ENCODE data around the gene NAB1. TPM values are rescaled to one million over a fixed set of nuclear protein-coding genes. Genes with fewer than 3 reads are reported as not detected.

NAB1 gene
- total RNA-seq, 4 donors from 2014 or later, result 4.9 to 11.0 (median 9.2) TPM

DNA sequence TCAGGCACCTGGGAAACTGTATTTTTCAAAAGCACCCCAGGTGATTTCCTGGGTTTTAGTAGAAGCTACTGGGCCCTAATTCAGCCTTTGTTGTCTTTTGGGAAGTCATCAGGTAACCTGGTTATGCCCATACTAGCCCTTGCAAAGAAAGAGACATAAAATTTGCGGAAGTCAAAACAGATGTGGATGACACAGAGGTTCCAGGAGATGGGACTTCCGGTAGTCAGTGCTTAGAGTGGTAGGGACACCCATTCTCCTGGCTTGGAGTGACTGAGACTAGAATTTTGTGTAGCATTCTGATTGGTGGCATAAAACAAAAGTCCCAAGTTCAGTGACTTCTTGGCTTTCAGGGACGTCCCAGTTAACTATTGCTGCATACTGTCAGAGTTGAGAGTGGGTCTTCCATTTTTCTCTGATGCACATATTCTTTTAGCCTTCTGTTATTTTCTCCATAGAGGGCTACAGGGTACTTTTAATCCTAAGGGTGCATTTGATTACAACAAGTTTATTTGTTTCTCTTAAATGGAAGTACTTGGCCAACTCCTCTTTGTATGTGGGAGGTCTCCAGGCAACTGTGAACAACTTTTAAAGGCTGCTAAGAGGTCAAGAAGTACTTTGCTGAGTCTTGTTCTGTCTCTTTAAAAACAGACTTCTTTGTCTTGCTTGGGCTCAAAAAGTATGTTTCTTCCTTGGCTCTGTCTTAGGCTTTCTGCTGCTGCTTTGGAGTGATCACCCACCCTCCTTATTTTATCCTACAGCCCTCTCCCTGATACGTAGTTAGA lies 8.8 kb downstream of the NAB1 start:
- intact Hi-C loops (cut with DNase I; ENCODE audit: low total_unique reads), result loop anchor here (10.0 kb wide), 1 partner anchor 357 kb away; the partner anchor contains the start of gene STAT1
- ATAC-seq (no peak), DNase-seq (no peak)
- peaks cover 0 to 7% of the 10 kb centered on the region in 2 donors for H3K36me3 ChIP-seq
- in situ Hi-C loops (cut with MboI; ENCODE audit: low sequenced_read_pairs in 4 of 4), result no loop called here
- TF ChIP-seq, protein P1, sequence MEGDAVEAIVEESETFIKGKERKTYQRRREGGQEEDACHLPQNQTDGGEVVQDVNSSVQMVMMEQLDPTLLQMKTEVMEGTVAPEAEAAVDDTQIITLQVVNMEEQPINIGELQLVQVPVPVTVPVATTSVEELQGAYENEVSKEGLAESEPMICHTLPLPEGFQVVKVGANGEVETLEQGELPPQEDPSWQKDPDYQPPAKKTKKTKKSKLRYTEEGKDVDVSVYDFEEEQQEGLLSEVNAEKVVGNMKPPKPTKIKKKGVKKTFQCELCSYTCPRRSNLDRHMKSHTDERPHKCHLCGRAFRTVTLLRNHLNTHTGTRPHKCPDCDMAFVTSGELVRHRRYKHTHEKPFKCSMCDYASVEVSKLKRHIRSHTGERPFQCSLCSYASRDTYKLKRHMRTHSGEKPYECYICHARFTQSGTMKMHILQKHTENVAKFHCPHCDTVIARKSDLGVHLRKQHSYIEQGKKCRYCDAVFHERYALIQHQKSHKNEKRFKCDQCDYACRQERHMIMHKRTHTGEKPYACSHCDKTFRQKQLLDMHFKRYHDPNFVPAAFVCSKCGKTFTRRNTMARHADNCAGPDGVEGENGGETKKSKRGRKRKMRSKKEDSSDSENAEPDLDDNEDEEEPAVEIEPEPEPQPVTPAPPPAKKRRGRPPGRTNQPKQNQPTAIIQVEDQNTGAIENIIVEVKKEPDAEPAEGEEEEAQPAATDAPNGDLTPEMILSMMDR (IDR thresholded peaks at IDR 0.05 in 4 of 5, conservative IDR thresholded peaks at IDR 0.05 in 1 of 5), result no peak
- no peak for TF ChIP-seq POLR2A (IDR thresholded peaks at IDR 0.05)
- H3K4me3 ChIP-seq, result no peak overlapping the region
- no peaks in the 10 kb centered on the region for H3K9me3 ChIP-seq
- no peaks in the 10 kb centered on the region for H3K27me3 ChIP-seq
- no peak overlapping the region for H3K27ac ChIP-seq
- peaks cover 19 to 25% of the 10 kb centered on the region in 2 donors for H3K4me1 ChIP-seq

DNA sequence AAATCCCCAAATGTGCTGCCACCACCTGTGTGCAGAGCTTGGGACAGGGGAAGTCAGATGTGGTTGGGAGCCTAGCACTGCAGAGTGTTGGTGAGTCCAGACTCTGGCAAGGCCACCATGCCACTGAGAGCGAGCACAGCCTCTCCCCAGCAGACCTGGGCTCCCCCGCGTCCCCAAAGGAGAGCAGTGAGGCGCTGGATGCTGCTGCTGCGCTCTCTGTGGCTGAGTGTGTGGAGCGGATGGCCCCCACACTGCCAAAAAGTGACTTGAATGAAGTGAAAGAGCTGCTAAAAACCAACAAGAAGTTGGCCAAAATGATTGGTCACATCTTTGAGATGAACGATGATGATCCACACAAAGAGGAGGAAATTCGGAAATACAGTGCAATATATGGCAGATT lies 10.7 kb downstream of the NAB1 start:
- DNase-seq, result no peak
- no peak for TF ChIP-seq POLR2A (IDR thresholded peaks at IDR 0.05)
- TF ChIP-seq, protein P1 (IDR thresholded peaks at IDR 0.05 in 4 of 5, conservative IDR thresholded peaks at IDR 0.05 in 1 of 5), result no peak
- Histone ChIP-seq H3K27me3 (no peaks in the 10 kb centered on the region), H3K4me3 (no peak overlapping the region), H3K4me1 (peaks cover 17 to 25% of the 10 kb centered on the region in 2 donors), H3K27ac (no peak overlapping the region), H3K36me3 (peaks cover 0 to 7% of the 10 kb centered on the region in 2 donors), H3K9me3 (no peaks in the 10 kb centered on the region)
- ATAC-seq, result no peak
- in situ Hi-C loops (cut with MboI; ENCODE audit: low sequenced_read_pairs in 4 of 4) (no loop called here), intact Hi-C loops (cut with DNase I; ENCODE audit: low total_unique reads) (loop anchor here (10.0 kb wide), 1 partner anchor 355 kb away; the partner anchor contains the start of gene STAT1)

DNA sequence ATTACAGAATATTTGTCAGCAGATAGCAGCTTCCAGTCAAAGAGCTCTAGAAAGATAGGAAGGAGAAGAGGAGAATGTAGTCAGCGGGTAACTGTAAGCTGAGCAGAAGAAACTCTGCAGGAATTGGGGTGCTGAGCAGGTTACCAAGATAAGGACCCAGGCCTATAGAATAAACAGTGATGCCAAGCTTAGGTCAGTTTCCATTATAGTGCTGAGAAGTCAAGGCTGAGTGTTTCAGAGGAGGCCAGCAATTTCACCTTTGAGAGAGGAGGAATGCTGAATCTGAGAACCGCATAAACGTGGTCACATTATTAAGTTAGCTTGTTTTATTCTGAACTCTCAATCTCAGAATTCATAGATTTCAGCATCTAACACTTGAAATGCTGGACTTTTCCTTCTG lies 13.9 kb downstream of the NAB1 start:
- no peak for DNase-seq
- in situ Hi-C loops (cut with MboI; ENCODE audit: low sequenced_read_pairs in 4 of 4), result no loop called here
- TF ChIP-seq POLR2A (IDR thresholded peaks at IDR 0.05), result no peak
- TF ChIP-seq, protein P1 (IDR thresholded peaks at IDR 0.05 in 4 of 5, conservative IDR thresholded peaks at IDR 0.05 in 1 of 5), result no peak
- ATAC-seq, result no peak
- H3K4me3 ChIP-seq, result no peak overlapping the region
- H3K36me3 ChIP-seq, result peaks cover 0 to 7% of the 10 kb centered on the region in 2 donors
- no peak overlapping the region for H3K27ac ChIP-seq
- intact Hi-C loops (cut with DNase I; ENCODE audit: low total_unique reads), result no loop called here
- no peaks in the 10 kb centered on the region for H3K9me3 ChIP-seq
- no peaks in the 10 kb centered on the region for H3K27me3 ChIP-seq
- peaks cover 5 to 17% of the 10 kb centered on the region in 2 donors for H3K4me1 ChIP-seq

DNA sequence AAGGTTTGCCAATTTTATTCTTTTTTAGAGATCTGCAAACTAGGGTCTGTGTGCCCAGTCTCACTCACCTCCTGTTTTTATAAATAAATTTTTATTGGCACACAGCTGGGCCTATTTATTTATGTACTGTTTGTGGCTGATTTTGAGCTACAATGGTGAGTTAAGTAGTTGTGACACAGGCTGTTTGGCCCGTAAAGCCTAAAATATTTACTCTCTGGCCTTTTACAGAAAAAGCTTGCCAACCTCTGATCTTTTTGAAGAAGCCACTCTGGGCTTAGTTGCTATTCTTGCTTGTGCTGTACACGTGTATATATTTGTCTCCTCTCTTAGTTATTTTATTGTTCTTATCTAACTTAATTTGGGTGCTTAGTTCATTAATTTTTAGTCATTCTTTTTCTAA lies 14.5 kb downstream of the NAB1 start:
- Histone ChIP-seq H3K4me3 (no peak overlapping the region), H3K4me1 (peaks cover 0 to 22% of the 10 kb centered on the region in 2 donors), H3K27ac (no peak overlapping the region), H3K27me3 (no peaks in the 10 kb centered on the region), H3K36me3 (peaks cover 0 to 7% of the 10 kb centered on the region in 2 donors), H3K9me3 (no peaks in the 10 kb centered on the region)
- intact Hi-C loops (cut with DNase I; ENCODE audit: low total_unique reads) (no loop called here), in situ Hi-C loops (cut with MboI; ENCODE audit: low sequenced_read_pairs in 4 of 4) (no loop called here)
- TF ChIP-seq, protein P1 (IDR thresholded peaks at IDR 0.05 in 4 of 5, conservative IDR thresholded peaks at IDR 0.05 in 1 of 5), result no peak
- TF ChIP-seq POLR2A (IDR thresholded peaks at IDR 0.05), result no peak
- no peak for DNase-seq
- ATAC-seq, result no peak
